Breast epithelium (tissue), 4 donors: ENCODE data around the gene ADAM11. TPM values are rescaled to one million over a fixed set of nuclear protein-coding genes. Genes with fewer than 3 reads are reported as not detected.

Experiments used
- DNase-seq, 2 donors: peaks; one replicate each; pipeline ENCODE4 v3.0.0-alpha.2; 2019; ENCODE audit warnings: low spot score in 2 of 2
- H3K27ac ChIP-seq, 2 donors: fragments of 200-600 bp; sonication (generic) in 1 of 2; one replicate each; pipeline ENCODE4 v1.5.1; 2016 to 2019; ENCODE audit warnings: mild to moderate bottlenecking in 1 of 2
- H3K27me3 ChIP-seq, 2 donors: fragments of 200-600 bp; sonication (generic) in 1 of 2; one replicate each; pipeline versions ENCODE4 v1.5.1 to v1.6.0; 2017 to 2019; ENCODE audit warnings: control low read depth in 1 of 2, mild to moderate bottlenecking in 1 of 2
- H3K36me3 ChIP-seq: fragments of 200-600 bp; one replicate; pipeline ENCODE4 v1.5.1; 2019
- H3K4me1 ChIP-seq, 2 donors: fragments of 200-600 bp; sonication (generic); one replicate each; pipeline ENCODE4 v1.5.1; 2016 to 2019; ENCODE audit warnings: control low read depth in 1 of 2
- H3K4me3 ChIP-seq, 3 donors: fragments of 200-600 bp; sonication (generic); 1 replicate in 2 of 3; 2 replicates in 1 of 3; pipeline ENCODE4 v1.5.1; 2016 to 2019; ENCODE audit warnings: mild to moderate bottlenecking in 3 of 3, moderate library complexity in 2 of 3
- H3K9me3 ChIP-seq, 2 donors: fragments of 200-600 bp; sonication (generic) in 1 of 2; one replicate each; pipeline ENCODE4 v1.5.1; 2016 to 2019; ENCODE audit warnings: control low read depth in 1 of 2
- POLR2A ChIP-seq: fragments of 450-650 bp; IDR thresholded peaks from one replicate; pipeline ENCODE4 v1.6.1; 2016; ENCODE audit warnings: antibody characterized with exemption, mild to moderate bottlenecking, moderate library complexity
- POLR2AphosphoS5 ChIP-seq, 3 donors: sonication (generic); formaldehyde crosslinking; IDR thresholded peaks; one replicate each; pipeline ENCODE4 v1.6.1; 2017; ENCODE audit warnings: antibody characterized with exemption in 3 of 3
- intact Hi-C: fragments of 100-400 bp; cut with DNase I; formaldehyde crosslinking; loops from one replicate; pipeline ENCODE4 v1.15.1; 2023; ENCODE audit warnings: low total_unique reads
- total RNA-seq, 3 donors: library from RNA; depleted of rRNA; stranded (reverse); fragments of >200 nt; gene quantifications; one replicate each; pipeline ENCODE4 v1.1.0, GENCODE V29; 2016
- TF ChIP-seq, protein P1 (sequence below), 3 donors: fragments of 450-650 bp; IDR thresholded peaks; one replicate each; pipeline ENCODE4 v1.5.1; 2016 to 2017; ENCODE audit warnings: antibody characterized with exemption in 3 of 3, mild to moderate bottlenecking in 3 of 3, moderate library complexity in 3 of 3

ADAM11 gene
- total RNA-seq, 3 donors from 2014 or later, result 1.0 to 1.4 (median 1.3) TPM

DNA sequence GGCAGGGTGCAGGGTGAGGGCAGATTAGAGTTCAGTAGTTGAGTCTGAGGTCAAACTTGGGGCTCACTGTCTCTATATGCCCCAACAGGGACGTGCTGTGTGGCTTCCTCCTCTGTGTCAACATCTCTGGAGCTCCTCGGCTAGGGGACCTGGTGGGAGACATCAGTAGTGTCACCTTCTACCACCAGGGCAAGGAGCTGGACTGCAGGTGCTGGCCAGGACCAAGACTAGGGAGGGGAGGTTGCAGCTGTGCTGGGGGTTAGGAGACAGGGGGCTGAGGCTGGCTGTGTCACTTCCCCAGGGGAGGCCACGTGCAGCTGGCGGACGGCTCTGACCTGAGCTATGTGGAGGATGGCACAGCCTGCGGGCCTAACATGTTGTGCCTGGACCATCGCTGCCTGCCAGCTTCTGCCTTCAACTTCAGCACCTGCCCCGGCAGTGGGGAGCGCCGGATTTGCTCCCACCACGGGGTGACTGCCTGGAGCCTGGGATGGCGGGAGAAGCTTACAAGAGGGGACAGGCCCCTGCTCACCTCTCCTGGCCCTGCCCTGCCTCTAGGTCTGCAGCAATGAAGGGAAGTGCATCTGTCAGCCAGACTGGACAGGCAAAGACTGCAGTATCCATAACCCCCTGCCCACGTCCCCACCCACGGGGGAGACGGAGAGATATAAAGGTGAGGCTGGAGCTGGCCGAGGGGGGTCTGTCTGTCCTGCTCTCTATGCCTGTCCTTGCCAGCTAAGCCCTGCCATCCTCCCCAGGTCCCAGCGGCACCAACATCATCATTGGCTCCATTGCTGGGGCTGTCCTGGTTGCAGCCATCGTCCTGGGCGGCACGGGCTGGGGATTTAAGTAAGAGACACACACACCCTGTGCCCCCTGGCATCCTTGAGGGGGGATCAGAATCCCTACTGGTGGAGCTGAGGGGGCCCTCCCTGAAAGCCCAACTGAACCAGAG is 18.9 kb downstream of the ADAM11 start:
- Histone ChIP-seq H3K4me1 (no peaks in the 10 kb centered on the region), H3K4me3 (no peak overlapping the region), H3K27me3 (no peaks in the 10 kb centered on the region), H3K9me3 (no peaks in the 10 kb centered on the region), H3K27ac (no peak overlapping the region), H3K36me3 (no peaks in the 10 kb centered on the region)
- TF ChIP-seq POLR2AphosphoS5 (IDR thresholded peaks at IDR 0.05) (no peak), POLR2A (no peak)
- TF ChIP-seq, protein P1, sequence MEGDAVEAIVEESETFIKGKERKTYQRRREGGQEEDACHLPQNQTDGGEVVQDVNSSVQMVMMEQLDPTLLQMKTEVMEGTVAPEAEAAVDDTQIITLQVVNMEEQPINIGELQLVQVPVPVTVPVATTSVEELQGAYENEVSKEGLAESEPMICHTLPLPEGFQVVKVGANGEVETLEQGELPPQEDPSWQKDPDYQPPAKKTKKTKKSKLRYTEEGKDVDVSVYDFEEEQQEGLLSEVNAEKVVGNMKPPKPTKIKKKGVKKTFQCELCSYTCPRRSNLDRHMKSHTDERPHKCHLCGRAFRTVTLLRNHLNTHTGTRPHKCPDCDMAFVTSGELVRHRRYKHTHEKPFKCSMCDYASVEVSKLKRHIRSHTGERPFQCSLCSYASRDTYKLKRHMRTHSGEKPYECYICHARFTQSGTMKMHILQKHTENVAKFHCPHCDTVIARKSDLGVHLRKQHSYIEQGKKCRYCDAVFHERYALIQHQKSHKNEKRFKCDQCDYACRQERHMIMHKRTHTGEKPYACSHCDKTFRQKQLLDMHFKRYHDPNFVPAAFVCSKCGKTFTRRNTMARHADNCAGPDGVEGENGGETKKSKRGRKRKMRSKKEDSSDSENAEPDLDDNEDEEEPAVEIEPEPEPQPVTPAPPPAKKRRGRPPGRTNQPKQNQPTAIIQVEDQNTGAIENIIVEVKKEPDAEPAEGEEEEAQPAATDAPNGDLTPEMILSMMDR (IDR thresholded peaks at IDR 0.05), result no peak
- intact Hi-C loops, result no loop called here
- no peak for DNase-seq

DNA sequence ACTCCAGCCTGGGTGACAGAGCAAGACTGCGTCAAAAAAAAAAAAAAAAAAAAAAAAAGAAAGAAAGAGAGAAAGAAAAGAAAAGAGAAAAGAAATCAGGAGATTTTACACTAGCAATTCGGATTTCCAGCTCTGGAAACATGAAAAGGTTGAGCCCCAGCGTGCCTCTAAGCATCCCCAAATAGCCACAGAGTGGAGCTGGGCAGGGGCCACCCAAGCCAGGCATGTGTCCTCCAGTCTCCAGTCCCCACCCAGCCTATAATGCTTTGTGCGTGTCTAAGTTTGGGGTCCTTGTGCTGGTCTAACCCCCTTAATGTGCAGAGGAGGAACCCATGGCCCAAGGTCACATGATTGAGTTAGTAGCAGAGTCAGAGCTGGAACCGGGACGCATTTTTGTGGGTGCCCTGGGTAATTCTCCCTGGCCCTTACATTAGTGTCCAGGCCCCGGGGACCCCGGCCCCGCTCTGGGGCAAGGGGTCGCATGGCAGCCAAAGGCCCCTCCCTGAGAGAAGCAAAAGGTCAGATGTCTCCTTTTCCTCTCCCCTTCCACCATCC is 19.9 kb downstream of the ADAM11 start:
- intact Hi-C loops, result no loop called here

DNA sequence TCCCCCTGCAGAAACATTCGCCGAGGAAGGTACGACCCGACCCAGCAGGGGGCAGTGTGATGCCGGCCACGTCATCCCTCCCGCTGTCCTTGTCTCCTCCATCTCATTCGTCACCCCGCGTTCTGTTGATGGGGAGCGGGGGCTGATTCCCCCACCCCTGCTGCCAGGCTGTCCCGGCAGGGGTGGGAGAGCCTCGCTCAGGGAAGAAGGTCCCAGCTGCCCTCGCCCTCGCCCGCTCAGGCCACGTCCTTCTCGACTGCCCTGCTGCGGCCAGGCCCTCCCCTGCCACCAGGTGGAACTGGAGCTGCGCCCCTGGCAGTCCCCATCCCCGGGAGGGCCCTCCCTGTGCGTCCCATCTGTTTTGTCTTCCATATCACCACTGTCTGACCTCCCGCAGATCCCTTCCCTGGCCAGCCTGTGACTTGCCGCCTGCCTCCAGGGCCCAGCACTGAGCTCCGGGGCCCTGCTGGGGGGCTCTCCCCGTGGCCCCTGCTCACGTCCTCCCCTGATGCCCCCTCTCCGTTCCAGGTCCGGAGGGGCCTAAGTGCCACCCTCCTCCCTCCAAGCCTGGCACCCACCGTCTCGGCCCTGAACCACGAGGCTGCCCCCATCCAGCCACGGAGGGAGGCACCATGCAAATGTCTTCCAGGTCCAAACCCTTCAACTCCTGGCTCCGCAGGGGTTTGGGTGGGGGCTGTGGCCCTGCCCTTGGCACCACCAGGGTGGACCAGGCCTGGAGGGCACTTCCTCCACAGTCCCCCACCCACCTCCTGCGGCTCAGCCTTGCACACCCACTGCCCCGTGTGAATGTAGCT is 20.6 kb downstream of the ADAM11 start:
- TF ChIP-seq, protein P1 (IDR thresholded peaks at IDR 0.05), result peak; percentile 46 to 88 (median 76)
- TF ChIP-seq POLR2A (no peak), POLR2AphosphoS5 (IDR thresholded peaks at IDR 0.05) (no peak)
- H3K27ac ChIP-seq, result no peak overlapping the region
- peak; percentile 62 to 71 for DNase-seq
- intact Hi-C loops, result no loop called here
- H3K4me3 ChIP-seq, result peak overlapping the region in 2 of 3 donors; percentile 44 to 59
- H3K27me3 ChIP-seq, result no peaks in the 10 kb centered on the region
- H3K9me3 ChIP-seq, result no peaks in the 10 kb centered on the region
- H3K4me1 ChIP-seq, result no peaks in the 10 kb centered on the region
- H3K36me3 ChIP-seq, result no peaks in the 10 kb centered on the region

More for the DNA sequence above, 19.9 kb downstream of the ADAM11 start:
- no peaks in the 10 kb centered on the region for H3K27me3 ChIP-seq
- H3K9me3 ChIP-seq, result no peaks in the 10 kb centered on the region
- no peak for DNase-seq
- no peaks in the 10 kb centered on the region for H3K36me3 ChIP-seq
- H3K4me3 ChIP-seq, result peak overlapping the region in 2 of 3 donors; percentile 44 to 59
- no peaks in the 10 kb centered on the region for H3K4me1 ChIP-seq
- no peak overlapping the region for H3K27ac ChIP-seq
- TF ChIP-seq POLR2A (no peak), POLR2AphosphoS5 (IDR thresholded peaks at IDR 0.05) (no peak)
- TF ChIP-seq, protein P1 (IDR thresholded peaks at IDR 0.05), result no peak

DNA sequence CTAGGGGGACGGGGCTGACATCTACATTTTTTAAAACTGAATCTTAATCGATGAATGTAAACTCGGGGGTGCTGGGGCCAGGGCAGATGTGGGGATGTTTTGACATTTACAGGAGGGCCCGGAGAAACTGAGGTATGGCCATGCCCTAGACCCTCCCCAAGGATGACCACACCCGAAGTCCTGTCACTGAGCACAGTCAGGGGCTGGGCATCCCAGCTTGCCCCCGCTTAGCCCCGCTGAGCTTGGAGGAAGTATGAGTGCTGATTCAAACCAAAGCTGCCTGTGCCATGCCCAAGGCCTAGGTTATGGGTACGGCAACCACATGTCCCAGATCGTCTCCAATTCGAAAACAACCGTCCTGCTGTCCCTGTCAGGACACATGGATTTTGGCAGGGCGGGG is 21.4 kb downstream of the ADAM11 start:
- DNase-seq, result no peak
- no peaks in the 10 kb centered on the region for H3K27me3 ChIP-seq
- no peak for TF ChIP-seq POLR2A
- TF ChIP-seq, protein P1 (IDR thresholded peaks at IDR 0.05), result no peak
- no peak for TF ChIP-seq POLR2AphosphoS5 (IDR thresholded peaks at IDR 0.05)
- no peaks in the 10 kb centered on the region for H3K4me1 ChIP-seq
- no peak overlapping the region for H3K27ac ChIP-seq
- intact Hi-C loops, result no loop called here
- no peaks in the 10 kb centered on the region for H3K36me3 ChIP-seq
- H3K9me3 ChIP-seq, result no peaks in the 10 kb centered on the region
- no peak overlapping the region for H3K4me3 ChIP-seq
